ENCODE measurements around the gene CPXM2. TPM values are rescaled to one million over a fixed set of nuclear protein-coding genes. Genes with fewer than 3 reads are reported as not detected.

CPXM2 gene
- total and polyA plus RNA-seq, 2 donors (not counting 1 experiment from before 2014, with no cell fraction given), result 3.1 to 48.1 TPM

GRCh38 chr10:123863721-123864482, 27.7 kb downstream of the CPXM2 start:
- H3K9ac ChIP-seq (ENCODE audit: insufficient read depth, low read length), result no peak overlapping the region
- H3K79me2 ChIP-seq (ENCODE audit: control insufficient read depth, insufficient read depth, low read length), result no peaks in the 10 kb centered on the region
- H3K36me3 ChIP-seq (ENCODE audit: control insufficient read depth, insufficient read depth, low read length), result no peaks in the 10 kb centered on the region
- no peak overlapping the region for H3K27ac ChIP-seq (ENCODE audit: insufficient read depth, low read length)
- H2AFZ ChIP-seq (ENCODE audit: low read length), result no peak overlapping the region
- H3K4me2 ChIP-seq (ENCODE audit: extremely low read depth, insufficient read depth, low read length), result no peak overlapping the region
- DNase-seq (ENCODE audit: low read depth in 2 of 2), result no peak
- no peaks in the 10 kb centered on the region for H3K4me1 ChIP-seq (ENCODE audit: control insufficient read depth, extremely low read depth, insufficient read depth, low read length)
- H3K27me3 ChIP-seq (ENCODE audit: control insufficient read depth, insufficient read depth, low read length), result no peaks in the 10 kb centered on the region
- H3K4me3 ChIP-seq (replicated peaks in 1 of 4; ENCODE audit: control extremely low read depth in 1 of 4, insufficient read depth in 1 of 4, low read depth in 3 of 4, low read length in 4 of 4), result no peak overlapping the region
- no peaks in the 10 kb centered on the region for H4K20me1 ChIP-seq (ENCODE audit: control insufficient read depth, extremely low read depth, insufficient read depth, low read length)
- no peaks in the 10 kb centered on the region for H3K9me3 ChIP-seq (ENCODE audit: control insufficient read depth, insufficient read depth, low read depth, low read length)
- TF ChIP-seq EZH2 (IDR thresholded peaks at IDR 0.05; ENCODE audit: low read length, missing control alignments), result no peak
- TF ChIP-seq CTCF (conservative IDR thresholded peaks at IDR 0.05 in 1 of 2, IDR thresholded peaks at IDR 0.05 in 1 of 2; ENCODE audit: low read depth in 1 of 2, low read length in 2 of 2), result no peak

GRCh38 chr10:123863183-123863575, 28.4 kb downstream of the CPXM2 start:
- Histone ChIP-seq H3K9me3 (ENCODE audit: control insufficient read depth, insufficient read depth, low read depth, low read length) (no peaks in the 10 kb centered on the region), H3K79me2 (ENCODE audit: control insufficient read depth, insufficient read depth, low read length) (no peaks in the 10 kb centered on the region), H3K4me1 (ENCODE audit: control insufficient read depth, extremely low read depth, insufficient read depth, low read length) (no peaks in the 10 kb centered on the region), H3K36me3 (ENCODE audit: control insufficient read depth, insufficient read depth, low read length) (no peaks in the 10 kb centered on the region), H4K20me1 (ENCODE audit: control insufficient read depth, extremely low read depth, insufficient read depth, low read length) (no peaks in the 10 kb centered on the region), H3K27me3 (ENCODE audit: control insufficient read depth, insufficient read depth, low read length) (no peaks in the 10 kb centered on the region), H3K4me3 (replicated peaks in 1 of 4; ENCODE audit: control extremely low read depth in 1 of 4, insufficient read depth in 1 of 4, low read depth in 3 of 4, low read length in 4 of 4) (no peak overlapping the region), H3K4me2 (ENCODE audit: extremely low read depth, insufficient read depth, low read length) (no peak overlapping the region), H3K9ac (ENCODE audit: insufficient read depth, low read length) (no peak overlapping the region), H2AFZ (ENCODE audit: low read length) (no peak overlapping the region), H3K27ac (ENCODE audit: insufficient read depth, low read length) (no peak overlapping the region)
- TF ChIP-seq EZH2 (IDR thresholded peaks at IDR 0.05; ENCODE audit: low read length, missing control alignments), result no peak
- no peak for TF ChIP-seq CTCF (conservative IDR thresholded peaks at IDR 0.05 in 1 of 2, IDR thresholded peaks at IDR 0.05 in 1 of 2; ENCODE audit: low read depth in 1 of 2, low read length in 2 of 2)
- no peak for DNase-seq (ENCODE audit: low read depth in 2 of 2)

GRCh38 chr10:123862421-123863182, 29.0 kb downstream of the CPXM2 start:
- DNase-seq (ENCODE audit: low read depth in 2 of 2), result no peak
- Histone ChIP-seq H4K20me1 (ENCODE audit: control insufficient read depth, extremely low read depth, insufficient read depth, low read length) (no peaks in the 10 kb centered on the region), H3K9ac (ENCODE audit: insufficient read depth, low read length) (no peak overlapping the region), H3K27me3 (ENCODE audit: control insufficient read depth, insufficient read depth, low read length) (no peaks in the 10 kb centered on the region), H3K9me3 (ENCODE audit: control insufficient read depth, insufficient read depth, low read depth, low read length) (no peaks in the 10 kb centered on the region), H3K4me1 (ENCODE audit: control insufficient read depth, extremely low read depth, insufficient read depth, low read length) (no peaks in the 10 kb centered on the region), H3K79me2 (ENCODE audit: control insufficient read depth, insufficient read depth, low read length) (no peaks in the 10 kb centered on the region), H3K27ac (ENCODE audit: insufficient read depth, low read length) (no peak overlapping the region), H3K4me3 (replicated peaks in 1 of 4; ENCODE audit: control extremely low read depth in 1 of 4, insufficient read depth in 1 of 4, low read depth in 3 of 4, low read length in 4 of 4) (no peak overlapping the region), H3K4me2 (ENCODE audit: extremely low read depth, insufficient read depth, low read length) (no peak overlapping the region), H3K36me3 (ENCODE audit: control insufficient read depth, insufficient read depth, low read length) (no peaks in the 10 kb centered on the region), H2AFZ (ENCODE audit: low read length) (no peak overlapping the region)
- no peak for TF ChIP-seq CTCF (conservative IDR thresholded peaks at IDR 0.05 in 1 of 2, IDR thresholded peaks at IDR 0.05 in 1 of 2; ENCODE audit: low read depth in 1 of 2, low read length in 2 of 2)
- TF ChIP-seq EZH2 (IDR thresholded peaks at IDR 0.05; ENCODE audit: low read length, missing control alignments), result no peak
